Caki2 (cell line): Measurements from ENCODE around the gene ALKBH7. TPM values are rescaled to one million over a fixed set of nuclear protein-coding genes. Genes with fewer than 3 reads are reported as not detected.
"Not testable (repeated sequence)": the region's sequence is repeated elsewhere in the genome, so short reads cannot be mapped to it uniquely, and the experiment has no call there.

Source experiments
- DNase-seq: peaks from one replicate; pipeline ENCODE4 v3.0.0-alpha.2; 2015; ENCODE audit warnings: low read depth
- in situ Hi-C: cut with HindIII; loops from 2 replicates; pipeline ENCODE4 v1.10.0; 2016; ENCODE audit warnings: low sequenced_read_pairs, low pct_unique_long_range_greater_than_20kb, mixed read lengths
- total RNA-seq: library from RNA; depleted of rRNA; stranded (reverse); fragments of >200 nt; shearing (Covaris generic); gene quantifications from 2 replicates; pipeline ENCODE4 v1.2.3, GENCODE V29; 2014; ENCODE audit warnings: low replicate concordance; rRNA removed

The ALKBH7 gene
- total RNA-seq: 55.3 and 62.4 TPM in 2 replicates

GRCh38 chr19:6372594-6373095 lies at the start of gene ALKBH7:
TSS of gene ALKBH7 (plus strand) at chr19:6372794. CDS start at chr19:6372821, 27 bp downstream.
- in situ Hi-C loops: no loop called here

GRCh38 chr19:6324757-6325156 lies 47.8 kb upstream of the ALKBH7 start:
- no peak for DNase-seq
- in situ Hi-C loops: no loop called here

More at GRCh38 chr19:6372594-6373095, at the start of gene ALKBH7:
- DNase-seq: peak; percentile 94

- in situ Hi-C loops: no loop called here
- no peak for DNase-seq
These were observed 47.0 kb upstream of the ALKBH7 start for GRCh38 chr19:6325614-6326013.

DNA sequence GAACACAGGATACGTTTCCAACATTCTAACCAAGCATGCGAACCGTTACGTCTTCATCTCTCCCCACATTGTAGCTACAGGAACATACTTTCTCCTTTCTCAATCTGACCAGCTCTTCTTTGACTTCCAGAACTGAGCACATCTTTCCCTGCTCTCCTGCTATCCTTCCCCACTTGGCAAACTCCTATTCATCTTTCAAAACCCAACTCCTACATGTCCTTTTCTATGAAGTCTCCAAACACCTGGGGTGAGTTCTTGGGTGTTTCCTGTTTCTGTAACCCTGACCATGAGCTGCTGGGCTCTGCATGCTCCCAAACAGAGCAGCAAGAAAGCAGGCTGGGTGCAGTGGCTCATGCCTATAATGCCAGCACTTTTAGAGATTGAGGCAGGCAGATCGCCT lies 45.8 kb upstream of the ALKBH7 start:
- in situ Hi-C loops: no loop called here
- DNase-seq: no peak

DNA sequence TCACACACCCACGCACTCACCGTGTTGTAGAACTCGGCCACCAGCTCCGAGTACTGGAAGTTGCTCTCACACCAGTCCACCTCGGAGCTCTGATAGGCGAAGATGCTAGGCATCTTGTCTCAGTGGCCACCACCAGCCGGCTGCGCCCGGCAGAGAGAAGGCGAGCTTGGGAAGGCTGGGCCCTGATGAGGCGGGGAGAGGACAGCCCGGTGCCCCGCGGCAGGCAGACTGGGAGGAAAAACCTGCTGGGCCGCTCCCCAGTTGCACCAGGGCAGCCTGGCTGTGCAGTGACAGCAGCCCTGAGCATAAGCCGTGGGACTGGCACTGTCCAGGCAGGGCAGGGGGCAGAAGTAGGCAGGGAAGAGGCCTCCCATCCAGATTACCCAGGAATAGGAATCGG lies 39.2 kb upstream of the ALKBH7 start, which contains the start of gene ACER1:
ACER1 (minus strand) TSS at position 174 of the 400 bp plus-strand sequence; CDS start at position 113, 61 bp downstream.
- DNase-seq: no peak
- in situ Hi-C loops: no loop called here

DNA sequence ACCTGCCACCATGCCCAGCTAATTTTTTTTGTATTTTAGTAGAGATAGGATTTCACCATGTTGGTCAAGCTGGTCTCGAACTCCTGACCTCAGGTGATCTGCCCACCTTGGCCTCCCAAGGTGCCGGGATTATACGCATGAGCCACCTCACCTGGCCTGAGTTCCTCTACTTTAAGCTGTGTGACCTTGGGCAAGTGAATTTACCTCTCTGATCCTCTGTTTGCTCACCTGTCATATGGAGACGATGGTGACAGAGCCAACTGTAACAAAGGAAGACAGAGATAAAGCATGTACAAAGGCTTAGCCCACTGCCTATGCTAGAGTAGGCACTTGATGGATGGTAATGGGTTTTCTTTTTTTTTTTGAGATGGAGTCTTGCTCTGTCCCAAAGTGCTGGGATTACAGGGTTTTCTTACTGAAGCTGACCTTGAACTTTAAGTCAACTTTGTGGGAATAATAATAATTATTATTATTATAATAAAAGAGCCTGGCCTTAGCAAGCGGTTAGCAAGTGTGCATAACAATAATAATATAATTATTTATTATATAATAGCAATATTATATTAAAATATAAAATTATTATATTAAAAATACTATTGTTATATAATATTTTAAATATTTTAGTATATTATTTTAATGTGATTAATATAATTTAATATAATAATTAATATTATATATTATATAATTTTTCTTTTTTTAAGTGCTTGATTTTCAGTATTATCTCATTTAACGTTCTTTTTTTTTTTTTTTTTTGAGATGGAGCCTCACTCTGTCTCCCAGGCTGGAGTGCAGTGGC lies 37.9 kb upstream of the ALKBH7 start:
- DNase-seq: no peak
- in situ Hi-C loops: no loop called here

- no peak for DNase-seq
- in situ Hi-C loops: no loop called here
These were observed 31.9 kb upstream of the ALKBH7 start for GRCh38 chr19:6340493-6341201.

DNA sequence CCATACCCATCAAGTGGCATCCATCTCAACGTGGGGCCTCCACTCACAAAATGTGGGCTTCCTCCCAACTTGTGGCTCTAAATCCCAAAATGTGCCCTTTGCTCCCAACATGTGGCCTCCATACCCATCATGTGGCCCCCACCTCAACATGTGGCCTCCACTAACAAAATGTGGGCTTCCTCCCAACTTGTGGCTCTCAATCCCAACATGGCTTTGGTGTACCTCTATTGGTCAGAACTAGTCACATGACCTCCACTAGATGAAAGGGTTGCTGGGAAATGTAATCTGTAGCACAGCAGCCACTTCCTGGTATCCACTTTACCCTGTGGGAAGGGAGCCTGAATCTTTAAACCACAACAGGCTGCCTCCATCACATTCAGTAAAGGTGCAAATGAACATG lies 29.1 kb upstream of the ALKBH7 start:
- in situ Hi-C loops: no loop called here
- no peak for DNase-seq

- in situ Hi-C loops, DNase-seq: not testable (repeated sequence)
These were observed 23.3 kb upstream of the ALKBH7 start for GRCh38 chr19:6349271-6349670.

DNA sequence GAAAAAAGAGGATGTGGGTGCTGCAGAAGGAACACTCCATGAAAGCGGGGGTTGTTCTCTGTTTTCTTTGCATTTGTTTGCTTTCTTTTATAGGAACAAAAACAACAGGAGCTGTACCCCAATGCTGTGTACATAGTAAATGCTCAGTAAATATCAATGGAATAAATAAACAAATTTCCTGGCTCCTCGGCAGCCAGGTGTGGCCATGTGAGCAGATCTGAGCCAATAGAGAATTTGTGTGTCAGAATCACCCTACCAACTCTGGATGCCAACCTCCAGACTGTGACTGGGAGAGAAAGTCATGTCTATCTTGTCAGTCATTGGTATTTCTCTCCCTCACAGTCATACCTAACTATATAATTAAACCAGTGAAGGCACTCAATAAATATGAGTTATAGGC lies 21.9 kb upstream of the ALKBH7 start:
- in situ Hi-C loops: no loop called here
- DNase-seq: no peak

DNA sequence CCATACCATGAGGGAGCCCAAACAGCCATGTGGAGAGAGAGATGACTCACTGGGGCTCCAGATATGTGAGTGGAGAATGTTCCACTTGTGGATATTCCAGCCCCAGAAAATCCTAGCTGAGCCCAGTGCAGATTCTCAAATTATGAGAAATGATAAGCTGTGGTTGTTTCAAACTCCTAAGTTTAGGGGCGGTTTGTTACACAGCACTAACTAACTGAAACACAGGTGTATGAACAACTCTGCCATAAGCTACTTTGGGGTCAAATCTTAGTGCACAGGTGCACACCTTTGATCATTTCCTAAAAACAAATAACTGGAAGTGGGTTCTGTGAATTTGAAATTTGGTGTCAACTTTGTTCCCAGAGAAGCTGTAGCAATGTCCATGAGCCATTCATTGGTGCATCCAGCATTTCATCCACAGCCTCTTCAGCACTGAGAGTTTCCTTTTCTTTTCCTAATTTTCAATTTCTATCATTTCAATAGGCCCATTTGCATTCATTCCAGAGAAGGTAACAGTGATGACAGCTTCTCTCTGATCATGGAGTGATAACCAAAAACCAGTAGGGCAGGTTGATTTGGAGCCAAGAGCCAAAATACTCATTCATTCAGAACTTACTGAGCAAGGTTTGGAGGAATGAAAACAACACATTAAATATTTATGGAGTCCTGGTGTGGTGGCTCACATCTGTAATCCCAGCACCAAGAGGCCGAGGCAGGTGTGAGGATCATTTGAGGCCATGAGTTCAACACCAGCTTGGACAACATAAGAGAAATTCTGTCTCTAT lies 20.0 kb upstream of the ALKBH7 start:
- in situ Hi-C loops: no loop called here
- no peak for DNase-seq

- in situ Hi-C loops: no loop called here
- DNase-seq: no peak
These were observed 18.4 kb upstream of the ALKBH7 start for GRCh38 chr19:6354098-6354674.

DNA sequence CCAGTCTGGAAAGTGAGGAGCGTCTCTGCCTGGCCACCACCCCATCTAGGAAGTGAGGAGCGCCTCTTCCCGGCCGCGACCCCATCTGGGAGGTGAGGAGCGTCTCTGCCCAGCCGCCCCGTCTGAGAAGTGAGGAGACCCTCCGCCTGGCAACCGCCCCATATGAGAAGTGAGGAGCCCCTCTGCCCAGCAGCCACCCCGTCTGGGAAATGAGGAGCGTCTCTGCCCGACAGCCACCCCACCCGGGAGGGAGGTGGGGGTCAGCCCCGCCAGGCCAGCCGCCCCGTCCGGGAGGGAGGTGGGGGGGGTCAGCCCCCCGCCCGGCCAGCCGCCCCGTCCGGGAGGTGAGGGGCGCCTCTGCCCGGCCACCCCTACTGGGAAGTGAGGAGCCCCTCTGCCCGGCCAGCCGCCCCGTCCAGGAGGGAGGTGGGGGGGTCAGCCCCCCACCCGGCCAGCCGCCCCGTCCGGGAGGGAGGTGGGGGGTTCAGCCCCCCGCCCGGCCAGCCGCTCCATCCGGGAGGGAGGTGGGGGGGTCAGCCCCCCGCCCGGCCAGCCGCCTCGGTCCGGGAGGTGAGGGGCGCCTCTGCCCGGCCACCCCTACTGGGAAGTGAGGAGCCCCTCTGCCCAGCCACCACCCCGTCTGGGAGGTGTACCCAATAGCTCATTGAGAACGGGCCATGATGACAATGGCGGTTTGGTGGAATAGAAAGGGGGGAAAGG lies 17.1 kb upstream of the ALKBH7 start:
- in situ Hi-C loops, DNase-seq: not testable (repeated sequence)

DNA sequence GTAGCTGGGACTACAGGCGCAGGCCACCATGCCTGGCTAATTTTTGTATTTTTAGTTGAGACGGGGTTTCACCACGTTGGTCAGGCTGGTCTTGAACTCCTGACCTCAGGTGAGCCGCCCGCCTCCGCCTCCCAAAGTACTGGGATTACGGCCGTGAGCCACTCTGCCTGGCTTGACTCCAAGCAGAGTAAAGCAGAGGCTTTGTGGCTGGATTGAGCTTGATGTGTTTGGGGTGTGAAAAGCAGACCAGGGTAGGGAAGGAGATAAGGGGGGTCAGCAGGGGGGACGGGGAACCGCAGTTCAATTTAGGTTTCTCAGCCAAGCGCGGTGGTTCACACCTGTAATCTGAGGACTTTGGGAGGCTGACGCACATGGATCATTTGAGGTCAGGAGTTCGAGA lies 15.4 kb upstream of the ALKBH7 start:
- no peak for DNase-seq
- in situ Hi-C loops: no loop called here

DNA sequence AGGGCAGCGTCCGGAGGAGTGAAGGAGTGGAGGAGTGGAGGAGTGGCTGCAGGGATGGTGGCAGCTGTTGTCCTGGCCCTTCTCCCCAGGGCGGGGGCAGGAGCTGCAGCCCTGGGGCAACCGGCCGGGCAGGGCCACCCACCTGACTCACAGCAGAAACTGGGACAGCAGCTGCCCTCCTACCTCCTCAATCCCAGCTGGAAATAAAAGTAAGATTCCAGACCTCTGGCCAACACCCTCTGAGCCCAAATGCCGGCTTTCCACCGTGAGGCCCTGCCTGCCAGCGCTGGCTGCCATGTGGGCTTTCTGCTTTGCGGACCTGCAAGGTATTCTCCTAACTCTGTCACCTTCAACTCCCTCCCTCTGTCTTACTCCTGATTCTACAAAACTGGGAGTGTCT lies 14.6 kb upstream of the ALKBH7 start:
- in situ Hi-C loops: no loop called here
- no peak for DNase-seq

DNA sequence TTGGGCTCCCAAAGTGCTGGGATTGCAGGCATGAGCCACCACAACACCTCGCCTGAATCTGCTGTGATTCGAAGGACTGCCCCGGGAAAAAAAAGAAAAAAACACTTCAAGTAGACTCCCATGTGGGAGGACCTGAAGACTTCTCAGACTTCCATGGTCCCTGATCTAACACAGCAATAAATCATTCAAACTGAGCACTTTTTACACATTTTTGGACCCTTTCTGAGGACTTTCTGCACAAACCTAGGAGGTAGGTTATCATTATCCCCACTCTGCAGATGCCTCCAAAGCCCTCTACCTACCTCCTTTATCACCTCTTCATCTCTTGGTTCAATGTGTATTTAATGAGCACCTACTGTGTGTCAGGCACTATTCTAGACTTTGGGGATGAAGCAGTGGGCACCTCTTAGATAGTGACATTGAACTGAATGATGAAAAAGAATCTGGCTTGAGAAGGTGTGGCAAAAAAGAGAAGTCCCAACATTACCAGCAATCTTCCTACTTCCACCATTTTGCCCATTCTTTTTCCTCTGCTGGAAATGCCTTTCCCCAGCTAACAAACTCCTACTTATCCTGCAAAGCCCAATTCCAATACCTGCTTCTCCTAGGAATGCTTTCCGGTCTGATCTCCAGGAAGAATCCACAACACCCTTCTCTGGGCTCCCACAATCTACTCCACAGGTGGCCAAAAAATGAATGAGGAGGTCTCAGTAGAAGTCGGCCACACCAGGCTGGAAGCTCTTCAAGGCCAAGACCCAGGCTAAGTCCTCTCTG lies 12.8 kb upstream of the ALKBH7 start:
- in situ Hi-C loops: no loop called here
- no peak for DNase-seq

DNA sequence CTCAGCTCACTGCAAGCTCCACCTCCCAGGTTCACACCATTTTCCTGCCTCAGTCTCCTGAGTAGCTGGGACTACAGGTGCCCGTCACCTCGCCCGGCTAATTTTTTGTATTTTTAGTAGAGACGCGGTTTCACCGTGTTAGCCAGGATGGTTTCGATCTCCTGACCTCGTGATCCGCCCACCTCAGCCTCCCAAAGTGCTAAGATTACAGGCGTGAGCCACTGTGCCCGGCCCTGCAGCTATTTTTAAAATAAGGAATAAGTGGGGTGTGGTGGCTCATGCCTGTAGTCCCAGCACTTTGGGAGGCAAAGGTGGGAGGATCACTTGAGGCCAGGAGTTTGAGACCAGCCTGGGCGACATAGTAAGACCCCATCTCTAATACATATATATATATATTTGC lies 12.1 kb upstream of the ALKBH7 start:
- in situ Hi-C loops, DNase-seq: not testable (repeated sequence)
